ENCODE results near the gene CYP2A6.
"Not testable (repeated sequence)": the region's sequence is repeated elsewhere in the genome, so short reads cannot be mapped to it uniquely, and the experiment has no call there.

Gene CYP2A6

DNA sequence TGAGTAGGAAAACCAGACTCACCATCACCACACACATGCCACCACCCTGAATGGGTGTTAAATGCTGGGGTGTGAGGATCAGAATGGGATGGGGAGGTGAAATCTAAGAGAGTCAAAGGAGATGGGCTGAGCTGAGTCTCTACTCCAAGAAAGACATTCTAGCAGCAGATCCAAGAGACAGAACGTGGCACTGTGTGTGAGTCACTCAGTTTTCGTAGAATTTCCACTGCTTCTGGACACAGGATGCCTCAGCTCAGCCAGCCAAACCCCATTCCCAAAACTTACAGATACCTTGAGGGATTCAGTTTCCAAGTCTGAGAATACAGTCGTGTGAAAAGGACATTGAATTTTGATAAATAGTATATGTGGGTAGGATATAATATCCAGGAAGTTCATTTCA is 39.1 kb upstream of the CYP2A6 start:
- no peaks in the 10 kb centered on the region for H3K4me1 ChIP-seq (ENCODE audit: low read length)
- no peak overlapping the region for H3K27ac ChIP-seq (ENCODE audit: low read length)
- H2AFZ ChIP-seq (ENCODE audit: low read depth, low read length), result no peak overlapping the region
- no peaks in the 10 kb centered on the region for H4K20me1 ChIP-seq (ENCODE audit: insufficient read depth, low read length)
- H3K27me3 ChIP-seq (ENCODE audit: low read depth, low read length), result peaks cover 23% of the 10 kb centered on the region
- no peaks in the 10 kb centered on the region for H3K36me3 ChIP-seq (replicated peaks; ENCODE audit: low read depth, low read length)
- H3K4me2 ChIP-seq (ENCODE audit: low read length), result no peak overlapping the region
- no peaks in the 10 kb centered on the region for H3K79me2 ChIP-seq (ENCODE audit: low read length)
- no peak for TF ChIP-seq EZH2phosphoT487 (IDR thresholded peaks at IDR 0.05; ENCODE audit: low read depth)
- TF ChIP-seq, protein P1, sequence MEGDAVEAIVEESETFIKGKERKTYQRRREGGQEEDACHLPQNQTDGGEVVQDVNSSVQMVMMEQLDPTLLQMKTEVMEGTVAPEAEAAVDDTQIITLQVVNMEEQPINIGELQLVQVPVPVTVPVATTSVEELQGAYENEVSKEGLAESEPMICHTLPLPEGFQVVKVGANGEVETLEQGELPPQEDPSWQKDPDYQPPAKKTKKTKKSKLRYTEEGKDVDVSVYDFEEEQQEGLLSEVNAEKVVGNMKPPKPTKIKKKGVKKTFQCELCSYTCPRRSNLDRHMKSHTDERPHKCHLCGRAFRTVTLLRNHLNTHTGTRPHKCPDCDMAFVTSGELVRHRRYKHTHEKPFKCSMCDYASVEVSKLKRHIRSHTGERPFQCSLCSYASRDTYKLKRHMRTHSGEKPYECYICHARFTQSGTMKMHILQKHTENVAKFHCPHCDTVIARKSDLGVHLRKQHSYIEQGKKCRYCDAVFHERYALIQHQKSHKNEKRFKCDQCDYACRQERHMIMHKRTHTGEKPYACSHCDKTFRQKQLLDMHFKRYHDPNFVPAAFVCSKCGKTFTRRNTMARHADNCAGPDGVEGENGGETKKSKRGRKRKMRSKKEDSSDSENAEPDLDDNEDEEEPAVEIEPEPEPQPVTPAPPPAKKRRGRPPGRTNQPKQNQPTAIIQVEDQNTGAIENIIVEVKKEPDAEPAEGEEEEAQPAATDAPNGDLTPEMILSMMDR (IDR thresholded peaks at IDR 0.05; ENCODE audit: low read depth, low read length), result no peak
- H3K4me3 ChIP-seq (ENCODE audit: low read length), result no peak overlapping the region
- H3K9ac ChIP-seq (ENCODE audit: low read length), result no peak overlapping the region
- no peaks in the 10 kb centered on the region for H3K9me3 ChIP-seq (ENCODE audit: insufficient read depth, low read length)

DNA sequence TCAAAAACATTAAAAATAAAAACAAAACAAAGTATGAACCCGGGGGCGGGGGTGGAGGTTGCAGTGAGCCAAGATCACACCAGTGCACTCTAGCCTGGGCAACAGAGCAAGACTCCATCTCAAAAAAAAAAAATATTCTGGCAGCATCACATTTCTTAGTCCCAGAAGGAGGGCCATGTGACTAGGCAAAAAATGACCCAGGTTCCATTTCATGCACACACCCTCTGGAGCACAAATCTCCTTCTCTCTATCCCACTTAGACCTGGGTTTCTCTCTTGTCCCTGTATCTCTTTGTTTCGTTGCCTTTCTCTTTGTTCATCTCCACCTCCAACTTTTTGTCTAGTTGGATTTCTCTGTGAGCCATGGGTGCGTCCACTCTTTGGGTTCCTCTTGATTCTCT is 37.9 kb upstream of the CYP2A6 start:
- H3K36me3 ChIP-seq (replicated peaks; ENCODE audit: low read depth, low read length), result no peaks in the 10 kb centered on the region
- H3K27ac ChIP-seq (ENCODE audit: low read length), result no peak overlapping the region
- no peaks in the 10 kb centered on the region for H3K4me1 ChIP-seq (ENCODE audit: low read length)
- no peak overlapping the region for H3K9ac ChIP-seq (ENCODE audit: low read length)
- peaks cover 16% of the 10 kb centered on the region for H3K27me3 ChIP-seq (ENCODE audit: low read depth, low read length)
- H3K4me3 ChIP-seq (ENCODE audit: low read length), result no peak overlapping the region
- no peaks in the 10 kb centered on the region for H3K9me3 ChIP-seq (ENCODE audit: insufficient read depth, low read length)
- TF ChIP-seq, protein P1 (IDR thresholded peaks at IDR 0.05; ENCODE audit: low read depth, low read length), result no peak
- TF ChIP-seq EZH2phosphoT487 (IDR thresholded peaks at IDR 0.05; ENCODE audit: low read depth), result no peak
- H2AFZ ChIP-seq (ENCODE audit: low read depth, low read length), result no peak overlapping the region
- no peaks in the 10 kb centered on the region for H3K79me2 ChIP-seq (ENCODE audit: low read length)
- H4K20me1 ChIP-seq (ENCODE audit: insufficient read depth, low read length), result no peaks in the 10 kb centered on the region
- H3K4me2 ChIP-seq (ENCODE audit: low read length), result no peak overlapping the region

DNA sequence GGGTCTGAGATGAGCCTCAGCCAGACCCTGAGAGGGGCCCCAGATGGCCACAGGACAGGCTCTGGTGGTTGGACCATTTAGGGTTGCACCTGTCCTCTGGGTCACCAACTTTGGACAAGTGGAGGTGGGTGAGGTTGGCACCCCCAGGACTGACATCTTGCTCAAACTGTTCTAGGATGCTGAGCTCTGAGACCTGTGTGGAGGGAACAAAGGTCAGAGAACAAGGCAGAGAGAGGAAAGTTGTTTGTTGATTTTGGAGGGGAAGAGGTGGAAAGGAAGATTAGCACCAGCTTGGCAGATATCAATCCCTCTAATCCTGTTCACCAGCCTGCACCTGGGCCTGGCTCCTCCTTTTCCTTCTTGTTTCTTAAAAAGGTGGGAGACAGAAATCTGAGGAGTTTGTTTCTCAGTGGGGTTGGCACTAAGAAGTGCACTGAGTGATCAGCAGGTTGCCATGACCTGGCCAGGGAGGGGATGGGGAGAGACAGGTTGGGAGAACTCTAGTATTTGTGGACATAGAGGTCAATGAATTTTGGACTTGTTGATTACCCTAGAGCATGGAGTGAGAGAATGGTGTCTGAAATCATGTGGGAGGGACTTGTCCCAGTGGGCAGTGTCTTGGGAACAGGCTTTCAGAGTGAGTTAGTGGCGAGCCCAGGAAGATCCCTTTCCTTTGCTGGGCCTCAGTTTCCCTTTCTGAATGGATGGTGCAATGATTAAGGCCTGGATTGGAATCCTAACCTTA is 34.1 kb upstream of the CYP2A6 start:
- H4K20me1 ChIP-seq (ENCODE audit: insufficient read depth, low read length); H3K27me3 ChIP-seq (ENCODE audit: low read depth, low read length); H3K9ac ChIP-seq (ENCODE audit: low read length); H2AFZ ChIP-seq (ENCODE audit: low read depth, low read length); H3K4me2 ChIP-seq (ENCODE audit: low read length); H3K79me2 ChIP-seq (ENCODE audit: low read length); H3K4me3 ChIP-seq (ENCODE audit: low read length); H3K36me3 ChIP-seq (replicated peaks; ENCODE audit: low read depth, low read length); H3K4me1 ChIP-seq (ENCODE audit: low read length); H3K9me3 ChIP-seq (ENCODE audit: insufficient read depth, low read length); H3K27ac ChIP-seq (ENCODE audit: low read length): not testable (repeated sequence)

DNA sequence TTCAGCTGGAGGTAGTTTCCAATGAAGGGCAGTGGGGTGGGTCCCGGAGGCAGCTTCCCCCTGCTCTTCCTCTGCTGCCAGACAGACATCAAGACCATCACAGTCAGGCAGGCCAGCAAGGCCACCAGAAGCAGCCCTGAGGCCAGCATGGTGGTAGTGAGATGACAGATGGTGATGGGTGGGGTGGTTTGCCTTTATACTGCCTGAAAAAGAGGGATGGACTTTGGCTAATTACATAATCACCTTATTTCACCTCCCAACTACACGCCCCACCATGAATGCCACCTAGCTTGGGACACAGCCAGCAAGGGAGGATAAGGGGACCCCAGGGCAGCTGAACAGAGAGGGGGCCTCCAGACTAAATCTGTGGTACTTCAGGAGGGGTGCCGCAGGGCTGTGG is 31.8 kb upstream of the CYP2A6 start, which contains the start of gene CYP2A7:
Gene CYP2A7 (minus strand): TSS at position 170 of the 400 bp plus-strand sequence. CDS start 21 bp downstream, at position 149.
- H3K4me3 ChIP-seq (ENCODE audit: low read length); H2AFZ ChIP-seq (ENCODE audit: low read depth, low read length); H3K27ac ChIP-seq (ENCODE audit: low read length); H3K36me3 ChIP-seq (replicated peaks; ENCODE audit: low read depth, low read length); H3K27me3 ChIP-seq (ENCODE audit: low read depth, low read length); H3K9me3 ChIP-seq (ENCODE audit: insufficient read depth, low read length); H3K9ac ChIP-seq (ENCODE audit: low read length); H3K4me2 ChIP-seq (ENCODE audit: low read length); H4K20me1 ChIP-seq (ENCODE audit: insufficient read depth, low read length); H3K4me1 ChIP-seq (ENCODE audit: low read length); H3K79me2 ChIP-seq (ENCODE audit: low read length): not testable (repeated sequence)

DNA sequence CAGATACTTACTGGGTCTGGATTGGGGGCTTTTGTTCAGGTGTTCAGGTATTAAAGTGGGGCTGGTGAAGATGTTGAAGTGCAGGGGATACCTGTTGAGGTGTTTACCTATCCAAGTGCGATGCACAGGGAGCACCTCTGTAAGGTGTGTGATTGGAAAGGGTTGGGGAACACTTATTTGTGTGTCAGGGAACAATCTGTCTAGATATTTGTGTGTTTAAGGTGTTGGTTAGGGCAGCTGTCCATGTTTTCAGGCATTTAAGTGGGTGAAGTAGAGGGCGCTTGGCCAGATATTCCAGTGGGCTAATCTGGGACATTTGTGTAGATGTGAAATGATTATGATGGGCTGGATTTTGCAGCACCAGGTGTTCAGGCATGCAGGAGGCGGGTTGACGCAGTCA is 29.1 kb upstream of the CYP2A6 start:
- not testable (repeated sequence) for H3K9ac ChIP-seq (ENCODE audit: low read length); H2AFZ ChIP-seq (ENCODE audit: low read depth, low read length); H3K4me1 ChIP-seq (ENCODE audit: low read length); H3K9me3 ChIP-seq (ENCODE audit: insufficient read depth, low read length); H4K20me1 ChIP-seq (ENCODE audit: insufficient read depth, low read length); H3K79me2 ChIP-seq (ENCODE audit: low read length); H3K4me2 ChIP-seq (ENCODE audit: low read length); H3K27me3 ChIP-seq (ENCODE audit: low read depth, low read length); H3K27ac ChIP-seq (ENCODE audit: low read length); H3K36me3 ChIP-seq (replicated peaks; ENCODE audit: low read depth, low read length); H3K4me3 ChIP-seq (ENCODE audit: low read length)

DNA sequence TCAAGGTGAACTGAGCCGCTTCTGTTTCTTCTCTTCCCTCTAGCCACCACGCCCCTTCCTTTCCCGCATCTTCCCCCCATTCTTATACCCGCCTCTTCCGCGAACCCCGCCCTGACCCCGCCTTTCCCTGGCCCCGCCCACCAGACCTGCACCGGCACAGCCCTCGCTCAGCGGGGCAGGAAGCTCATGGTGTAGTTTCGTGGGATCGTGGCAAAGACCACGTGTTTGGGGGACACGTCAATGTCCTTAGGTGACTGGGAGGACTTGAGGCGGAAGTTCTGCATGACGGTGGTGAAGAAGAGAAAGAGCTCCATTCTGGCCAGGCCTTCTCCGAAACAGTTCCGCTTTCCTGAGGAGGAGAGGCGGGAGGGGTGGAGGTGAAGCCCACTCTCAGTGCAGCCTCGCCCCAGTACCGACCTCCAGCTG is 25.3 kb upstream of the CYP2A6 start:
- Histone ChIP-seq H3K4me2 (ENCODE audit: low read length) (peak overlapping the region; percentile 28; the same call in 1 of the 2 replicates), H3K4me3 (ENCODE audit: low read length) (peak overlapping the region; percentile 28; the same call in 1 of the 2 replicates)
- H2AFZ ChIP-seq (ENCODE audit: low read depth, low read length), result not testable (repeated sequence)

DNA sequence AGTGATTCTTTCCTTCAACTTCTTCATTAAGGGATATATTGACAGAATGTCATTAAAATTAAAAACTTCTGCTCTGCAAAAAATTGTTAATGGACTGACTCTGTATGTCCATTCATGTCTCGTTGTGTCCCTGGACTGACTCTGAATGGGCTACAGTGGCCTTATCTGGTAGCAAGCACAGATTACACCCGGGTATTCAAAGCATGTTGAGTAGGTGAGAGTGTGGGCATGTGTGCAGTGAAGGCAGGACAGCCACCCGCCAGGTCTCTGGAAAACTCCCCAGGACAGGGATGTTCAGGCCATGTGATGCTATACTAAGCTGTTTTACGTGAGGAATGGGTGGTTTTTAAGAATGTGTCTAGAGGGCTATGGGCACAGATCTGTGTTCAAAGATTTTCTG is 24.6 kb upstream of the CYP2A6 start:
- H3K36me3 ChIP-seq (replicated peaks; ENCODE audit: low read depth, low read length); H4K20me1 ChIP-seq (ENCODE audit: insufficient read depth, low read length); H3K27me3 ChIP-seq (ENCODE audit: low read depth, low read length); H3K79me2 ChIP-seq (ENCODE audit: low read length); H3K27ac ChIP-seq (ENCODE audit: low read length); H2AFZ ChIP-seq (ENCODE audit: low read depth, low read length); H3K9ac ChIP-seq (ENCODE audit: low read length); H3K4me1 ChIP-seq (ENCODE audit: low read length); H3K9me3 ChIP-seq (ENCODE audit: insufficient read depth, low read length): not testable (repeated sequence)
- 0 out of 2 replicates have a peak overlapping the region, but pooled peaks have one; percentile 28 for H3K4me3 ChIP-seq (ENCODE audit: low read length)
- H3K4me2 ChIP-seq (ENCODE audit: low read length), result peak overlapping the region; percentile 28; the same call in 1 of the 2 replicates

More for the DNA sequence above, 25.3 kb upstream of the CYP2A6 start:
- H3K9me3 ChIP-seq (ENCODE audit: insufficient read depth, low read length); H4K20me1 ChIP-seq (ENCODE audit: insufficient read depth, low read length); H3K79me2 ChIP-seq (ENCODE audit: low read length); H3K9ac ChIP-seq (ENCODE audit: low read length); H3K4me1 ChIP-seq (ENCODE audit: low read length); H3K27ac ChIP-seq (ENCODE audit: low read length); H3K36me3 ChIP-seq (replicated peaks; ENCODE audit: low read depth, low read length); H3K27me3 ChIP-seq (ENCODE audit: low read depth, low read length): not testable (repeated sequence)

DNA sequence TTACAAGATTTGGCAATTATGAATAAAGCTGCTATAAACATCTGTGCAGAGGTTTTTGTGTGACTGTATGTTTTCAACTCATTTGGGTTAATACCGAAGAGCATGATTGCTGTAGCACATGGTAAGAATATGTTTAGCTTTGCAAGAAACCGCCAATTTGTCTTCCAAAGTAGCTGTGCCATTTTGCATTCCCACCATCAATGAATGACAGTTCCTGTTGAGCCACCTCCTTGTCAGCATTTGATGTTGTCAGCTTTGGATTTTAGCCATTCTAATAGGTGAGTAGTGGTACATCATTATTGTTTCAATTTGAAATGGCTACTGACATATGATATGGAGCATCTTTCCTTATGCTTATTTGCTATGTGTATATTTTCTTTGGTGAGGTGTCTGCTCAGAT is 23.6 kb upstream of the CYP2A6 start:
- not testable (repeated sequence) for H3K9me3 ChIP-seq (ENCODE audit: insufficient read depth, low read length); H2AFZ ChIP-seq (ENCODE audit: low read depth, low read length); H3K4me2 ChIP-seq (ENCODE audit: low read length); H3K27me3 ChIP-seq (ENCODE audit: low read depth, low read length); H4K20me1 ChIP-seq (ENCODE audit: insufficient read depth, low read length); H3K4me3 ChIP-seq (ENCODE audit: low read length); H3K4me1 ChIP-seq (ENCODE audit: low read length); H3K9ac ChIP-seq (ENCODE audit: low read length); H3K79me2 ChIP-seq (ENCODE audit: low read length); H3K36me3 ChIP-seq (replicated peaks; ENCODE audit: low read depth, low read length); H3K27ac ChIP-seq (ENCODE audit: low read length)
